Caco-2 (cell line): ENCODE measurements around the gene WARS2. TPM values are rescaled to one million over a fixed set of nuclear protein-coding genes. Genes with fewer than 3 reads are reported as not detected.

ENCODE experiments used
- BruUV-seq: library from RNA; stranded (reverse); fragments of 400-500 nt; replicated peaks from 2 replicates; lab custom pipeline; 2021; lab: Mats Ljungman, UMichigan
- CTCF ChIA-PET: fragments of 300-600 bp; sonication (Branson Sonifier 250); formaldehyde crosslinking; loops from one replicate; lab custom pipeline; 2022; ENCODE audit warnings: antibody characterized with exemption; lab: Charles Lee
- POLR2A ChIA-PET: fragments of 300-600 bp; sonication (Branson Sonifier 250); formaldehyde crosslinking; loops from one replicate; lab custom pipeline; 2022; ENCODE audit warnings: antibody characterized with exemption; lab: Charles Lee
- DNase-seq, 2 experiments: peaks; one replicate each; pipeline versions ENCODE4 v3.0.0 to v3.0.0-alpha.2; 2020 to 2022
- H3K27me3 ChIP-seq: replicated peaks from 2 replicates; pipeline ENCODE4 v1.6.0; 2011; ENCODE audit warnings: low read length; ENCODE audit not compliant: control insufficient read depth, insufficient read depth
- H3K36me3 ChIP-seq: 2 replicates; pipeline ENCODE4 v1.5.1; 2011; ENCODE audit warnings: low read length; ENCODE audit not compliant: control insufficient read depth, insufficient read depth
- H3K4me1 ChIP-seq: fragments of 250-450 bp; sonication (Bioruptor Pico); 2 replicates; pipeline ENCODE4 v1.5.1; 2020; ENCODE audit warnings: mild to moderate bottlenecking
- H3K4me3 ChIP-seq: 2 replicates; pipeline ENCODE4 v1.5.1; 2011; ENCODE audit warnings: low read depth, mild to moderate bottlenecking, control low read depth, low read length
- H3K9me3 ChIP-seq: fragments of 250-450 bp; sonication (Bioruptor Pico); 2 replicates; pipeline ENCODE4 v1.5.1; 2020; ENCODE audit warnings: mild to moderate bottlenecking, moderate library complexity
- H3K27ac Mint-ChIP-seq: one replicate; pipeline ENCODE4 v1.8.0; 2022; ENCODE audit warnings: mixed read lengths; ENCODE audit not compliant: unreplicated experiment
- H3K27me3 Mint-ChIP-seq: one replicate; pipeline ENCODE4 v1.8.0; 2022; ENCODE audit warnings: mixed read lengths; ENCODE audit not compliant: insufficient read depth, unreplicated experiment
- H3K36me3 Mint-ChIP-seq: one replicate; pipeline ENCODE4 v1.8.0; 2022; ENCODE audit warnings: mild to moderate bottlenecking, mixed read lengths; ENCODE audit not compliant: insufficient read depth, unreplicated experiment
- H3K4me1 Mint-ChIP-seq: one replicate; pipeline ENCODE4 v1.8.0; 2022; ENCODE audit warnings: low read depth, mixed read lengths; ENCODE audit not compliant: unreplicated experiment
- H3K4me3 Mint-ChIP-seq: one replicate; pipeline ENCODE4 v1.8.0; 2022; ENCODE audit warnings: mild to moderate bottlenecking, moderate library complexity, mixed read lengths; ENCODE audit not compliant: unreplicated experiment
- H3K9me3 Mint-ChIP-seq: one replicate; pipeline ENCODE4 v1.8.0; 2022; ENCODE audit warnings: mixed read lengths; ENCODE audit not compliant: unreplicated experiment
- intact Hi-C: fragments of 100-400 bp; cut with micrococcal nuclease; formaldehyde crosslinking; loops from one replicate; pipeline ENCODE4 v1.10.0; 2022; ENCODE audit not compliant: unreplicated experiment
- total RNA-seq: library from RNA; stranded (reverse); gene quantifications from 2 replicates; pipeline ENCODE4 v1.2.3, GENCODE V29; 2022
- TF ChIP-seq, protein P1 (sequence below), 2 experiments: fragments of 200-600 bp in 1 of 2; IDR thresholded peaks; 1 replicate in 1 of 2; 2 replicates in 1 of 2; pipeline versions ENCODE4 v1.5.1 to v1.8.0; 2011 to 2022; ENCODE audit warnings: antibody characterized with exemption in 1 of 2, control low read depth in 1 of 2, inconsistent platforms in 1 of 2, low read depth in 1 of 2, low read length in 1 of 2, mild to moderate bottlenecking in 1 of 2, moderate library complexity in 1 of 2; ENCODE audit not compliant: insufficient read depth in 1 of 2, severe bottlenecking in 1 of 2, unreplicated experiment in 1 of 2

WARS2 gene
- total RNA-seq, 1 experiment from 2014 or later: 11.9 TPM

DNA sequence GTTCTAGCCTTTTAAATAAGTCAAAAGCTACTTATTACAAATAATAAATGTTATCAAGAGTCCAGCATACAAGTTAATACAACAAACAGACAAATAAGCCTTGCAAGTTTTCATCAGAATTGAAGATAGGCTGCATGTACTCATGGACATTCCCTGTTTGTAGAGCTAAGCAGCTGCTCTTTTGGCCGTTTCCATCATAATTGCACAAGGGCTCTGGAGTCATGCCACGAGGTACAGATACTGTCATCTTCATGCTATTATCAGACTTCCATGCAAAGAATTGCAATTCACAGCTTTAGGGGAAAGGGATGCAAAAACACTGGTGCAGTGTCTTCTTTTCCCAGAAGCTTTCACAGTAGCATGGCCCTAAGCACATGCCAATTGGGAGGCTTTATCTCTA, 99.5 kb downstream of the WARS2 start:
- no peaks in the 10 kb centered on the region for H3K4me1 ChIP-seq
- ChIA-PET POLR2A (no interaction called here), CTCF (no interaction called here)
- Mint-ChIP-seq H3K9me3 (no peaks in the 10 kb centered on the region), H3K4me1 (no peaks in the 10 kb centered on the region), H3K36me3 (no peaks in the 10 kb centered on the region), H3K27me3 (no peaks in the 10 kb centered on the region), H3K4me3 (no peak overlapping the region), H3K27ac (no peak overlapping the region)
- H3K4me3 ChIP-seq: no peak overlapping the region
- no TSS peak for BruUV-seq
- H3K9me3 ChIP-seq: no peaks in the 10 kb centered on the region
- intact Hi-C loops: no loop called here
- TF ChIP-seq, protein P1, sequence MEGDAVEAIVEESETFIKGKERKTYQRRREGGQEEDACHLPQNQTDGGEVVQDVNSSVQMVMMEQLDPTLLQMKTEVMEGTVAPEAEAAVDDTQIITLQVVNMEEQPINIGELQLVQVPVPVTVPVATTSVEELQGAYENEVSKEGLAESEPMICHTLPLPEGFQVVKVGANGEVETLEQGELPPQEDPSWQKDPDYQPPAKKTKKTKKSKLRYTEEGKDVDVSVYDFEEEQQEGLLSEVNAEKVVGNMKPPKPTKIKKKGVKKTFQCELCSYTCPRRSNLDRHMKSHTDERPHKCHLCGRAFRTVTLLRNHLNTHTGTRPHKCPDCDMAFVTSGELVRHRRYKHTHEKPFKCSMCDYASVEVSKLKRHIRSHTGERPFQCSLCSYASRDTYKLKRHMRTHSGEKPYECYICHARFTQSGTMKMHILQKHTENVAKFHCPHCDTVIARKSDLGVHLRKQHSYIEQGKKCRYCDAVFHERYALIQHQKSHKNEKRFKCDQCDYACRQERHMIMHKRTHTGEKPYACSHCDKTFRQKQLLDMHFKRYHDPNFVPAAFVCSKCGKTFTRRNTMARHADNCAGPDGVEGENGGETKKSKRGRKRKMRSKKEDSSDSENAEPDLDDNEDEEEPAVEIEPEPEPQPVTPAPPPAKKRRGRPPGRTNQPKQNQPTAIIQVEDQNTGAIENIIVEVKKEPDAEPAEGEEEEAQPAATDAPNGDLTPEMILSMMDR (IDR thresholded peaks at IDR 0.05; ENCODE audit: insufficient read depth in 1 of 2, low read depth in 1 of 2, low read length in 1 of 2, severe bottlenecking in 1 of 2, unreplicated experiment in 1 of 2): no peak
- no peaks in the 10 kb centered on the region for H3K36me3 ChIP-seq
- no peaks in the 10 kb centered on the region for H3K27me3 ChIP-seq
- DNase-seq: no peak

DNA sequence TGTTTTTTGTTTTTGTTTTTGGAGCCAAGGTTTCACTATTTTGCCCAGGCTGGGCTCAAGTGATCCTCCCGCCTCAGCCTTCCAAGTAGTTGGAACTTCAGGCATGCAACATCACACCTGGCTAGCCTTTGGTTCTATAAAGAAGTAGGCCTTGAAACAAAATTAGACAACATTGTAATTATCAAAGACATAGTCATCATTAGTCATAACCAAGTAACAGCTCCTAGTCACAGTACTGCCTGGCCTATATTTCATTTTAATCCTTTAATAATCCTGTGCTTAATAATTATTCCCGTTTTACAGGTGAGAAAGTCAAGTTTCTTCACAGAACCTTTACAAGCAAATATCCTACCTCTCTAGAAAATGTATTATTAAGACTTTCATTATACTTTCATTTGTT, 100.0 kb downstream of the WARS2 start:
- no peaks in the 10 kb centered on the region for H3K36me3 ChIP-seq
- ChIA-PET CTCF (no interaction called here), POLR2A (no interaction called here)
- no peak overlapping the region for H3K27ac Mint-ChIP-seq
- no peaks in the 10 kb centered on the region for H3K4me1 Mint-ChIP-seq
- intact Hi-C loops: no loop called here
- TF ChIP-seq, protein P1 (IDR thresholded peaks at IDR 0.05; ENCODE audit: insufficient read depth in 1 of 2, low read depth in 1 of 2, low read length in 1 of 2, severe bottlenecking in 1 of 2, unreplicated experiment in 1 of 2): no peak
- no peaks in the 10 kb centered on the region for H3K27me3 ChIP-seq
- DNase-seq: no peak
- no TSS peak for BruUV-seq
- H3K9me3 ChIP-seq: no peaks in the 10 kb centered on the region
- H3K4me3 ChIP-seq: no peak overlapping the region
- H3K4me3 Mint-ChIP-seq: no peak overlapping the region
- H3K4me1 ChIP-seq: no peaks in the 10 kb centered on the region
- H3K27me3 Mint-ChIP-seq: no peaks in the 10 kb centered on the region
- no peaks in the 10 kb centered on the region for H3K36me3 Mint-ChIP-seq
- H3K9me3 Mint-ChIP-seq: no peaks in the 10 kb centered on the region

DNA sequence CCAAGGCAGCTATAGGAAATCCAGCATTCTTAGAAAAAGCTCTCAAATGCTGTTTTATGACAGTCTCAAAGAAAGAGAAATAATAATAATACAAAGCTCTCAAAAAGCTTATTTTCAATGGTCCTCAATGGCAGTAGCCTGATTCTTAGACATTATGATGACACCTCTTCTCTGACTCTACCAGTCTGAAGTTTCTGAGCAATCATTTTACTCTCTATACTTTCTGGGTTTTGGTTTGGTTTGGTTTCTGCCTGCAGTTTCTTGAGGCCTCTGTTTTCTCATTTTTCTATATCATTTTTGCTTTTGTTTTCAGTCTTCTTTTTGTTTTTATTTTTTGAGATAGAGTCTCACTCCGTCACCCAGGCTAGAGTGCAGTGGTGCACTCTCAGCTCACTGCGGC, 102.1 kb downstream of the WARS2 start:
- H3K4me1 Mint-ChIP-seq: no peaks in the 10 kb centered on the region
- H3K36me3 ChIP-seq: no peaks in the 10 kb centered on the region
- no peak overlapping the region for H3K27ac Mint-ChIP-seq
- TF ChIP-seq, protein P1 (IDR thresholded peaks at IDR 0.05; ENCODE audit: insufficient read depth in 1 of 2, low read depth in 1 of 2, low read length in 1 of 2, severe bottlenecking in 1 of 2, unreplicated experiment in 1 of 2): no peak
- H3K4me3 ChIP-seq: no peak overlapping the region
- ChIA-PET CTCF (no interaction called here), POLR2A (no interaction called here)
- no TSS peak for BruUV-seq
- no peaks in the 10 kb centered on the region for H3K9me3 Mint-ChIP-seq
- intact Hi-C loops: no loop called here
- no peaks in the 10 kb centered on the region for H3K27me3 Mint-ChIP-seq
- H3K4me1 ChIP-seq: no peaks in the 10 kb centered on the region
- no peaks in the 10 kb centered on the region for H3K36me3 Mint-ChIP-seq
- no peaks in the 10 kb centered on the region for H3K9me3 ChIP-seq
- no peaks in the 10 kb centered on the region for H3K27me3 ChIP-seq
- no peak overlapping the region for H3K4me3 Mint-ChIP-seq
- no peak for DNase-seq
